Epithelial cell of proximal tubule (primary cell): ENCODE results near the gene ACTR8. TPM values are rescaled to one million over a fixed set of nuclear protein-coding genes. Genes with fewer than 3 reads are reported as not detected.

Experiments
- DNase-seq: peaks from one replicate; pipeline ENCODE4 v3.0.0-alpha.2; 2011; ENCODE audit warnings: low read depth
- H3K4me3 ChIP-seq: 2 replicates; pipeline ENCODE4 v1.5.1; 2011; ENCODE audit warnings: low read depth, mild to moderate bottlenecking, low read length
- total RNA-seq: library from RNA; depleted of rRNA; stranded (reverse); fragments of >200 nt; gene quantifications from 2 replicates; pipeline ENCODE4 v1.2.3, GENCODE V29; 2015
- TF ChIP-seq, protein P1 (sequence below): conservative IDR thresholded peaks from 2 replicates; pipeline ENCODE4 v1.5.1; 2012; ENCODE audit warnings: low read depth, mild to moderate bottlenecking, low read length

The ACTR8 gene
- total RNA-seq, 1 donor from 2014 or later = 23.2 TPM

DNA sequence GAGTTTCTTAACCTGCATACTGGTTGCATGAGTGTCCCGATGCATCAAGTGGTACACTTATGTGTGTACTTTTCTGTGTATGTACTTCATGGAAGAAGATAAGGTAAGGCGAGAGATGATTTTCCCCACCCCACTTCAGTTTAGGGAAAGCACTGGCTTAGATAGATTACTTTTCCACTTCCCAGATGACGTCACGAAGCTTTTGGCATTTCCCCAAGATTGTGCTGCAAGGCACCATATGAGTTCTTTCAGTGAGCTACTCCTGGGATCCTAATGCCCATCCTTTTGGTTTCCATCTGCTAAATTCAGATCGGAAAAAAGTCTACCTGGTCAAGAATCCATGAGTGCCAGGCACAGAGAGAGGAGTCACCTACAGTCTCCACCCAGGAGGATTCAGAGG lies 31.1 kb downstream of the ACTR8 start:
- TF ChIP-seq, protein P1, sequence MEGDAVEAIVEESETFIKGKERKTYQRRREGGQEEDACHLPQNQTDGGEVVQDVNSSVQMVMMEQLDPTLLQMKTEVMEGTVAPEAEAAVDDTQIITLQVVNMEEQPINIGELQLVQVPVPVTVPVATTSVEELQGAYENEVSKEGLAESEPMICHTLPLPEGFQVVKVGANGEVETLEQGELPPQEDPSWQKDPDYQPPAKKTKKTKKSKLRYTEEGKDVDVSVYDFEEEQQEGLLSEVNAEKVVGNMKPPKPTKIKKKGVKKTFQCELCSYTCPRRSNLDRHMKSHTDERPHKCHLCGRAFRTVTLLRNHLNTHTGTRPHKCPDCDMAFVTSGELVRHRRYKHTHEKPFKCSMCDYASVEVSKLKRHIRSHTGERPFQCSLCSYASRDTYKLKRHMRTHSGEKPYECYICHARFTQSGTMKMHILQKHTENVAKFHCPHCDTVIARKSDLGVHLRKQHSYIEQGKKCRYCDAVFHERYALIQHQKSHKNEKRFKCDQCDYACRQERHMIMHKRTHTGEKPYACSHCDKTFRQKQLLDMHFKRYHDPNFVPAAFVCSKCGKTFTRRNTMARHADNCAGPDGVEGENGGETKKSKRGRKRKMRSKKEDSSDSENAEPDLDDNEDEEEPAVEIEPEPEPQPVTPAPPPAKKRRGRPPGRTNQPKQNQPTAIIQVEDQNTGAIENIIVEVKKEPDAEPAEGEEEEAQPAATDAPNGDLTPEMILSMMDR = no peak
- no peak overlapping the region for H3K4me3 ChIP-seq
- DNase-seq = no peak

DNA sequence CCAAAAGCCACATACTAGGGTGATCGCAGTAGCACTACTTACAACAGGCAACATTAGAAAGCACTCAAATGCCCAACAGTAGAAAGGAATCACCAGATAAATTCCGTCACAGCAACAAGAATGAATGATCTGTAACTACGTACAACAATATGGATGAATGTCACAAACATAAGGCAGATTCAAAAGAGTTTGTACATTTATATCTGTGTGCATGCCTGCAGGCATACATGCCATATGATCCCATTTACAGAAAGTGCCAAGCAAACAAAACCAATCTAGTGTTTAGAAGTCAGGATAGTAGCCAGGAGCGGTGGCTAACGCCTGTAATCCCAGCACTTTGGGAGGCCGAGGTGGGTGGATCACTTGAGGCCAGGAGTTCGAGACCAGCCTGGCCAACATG lies 32.0 kb downstream of the ACTR8 start:
- no peak for DNase-seq
- no peak overlapping the region for H3K4me3 ChIP-seq
- TF ChIP-seq, protein P1 = no peak

DNA sequence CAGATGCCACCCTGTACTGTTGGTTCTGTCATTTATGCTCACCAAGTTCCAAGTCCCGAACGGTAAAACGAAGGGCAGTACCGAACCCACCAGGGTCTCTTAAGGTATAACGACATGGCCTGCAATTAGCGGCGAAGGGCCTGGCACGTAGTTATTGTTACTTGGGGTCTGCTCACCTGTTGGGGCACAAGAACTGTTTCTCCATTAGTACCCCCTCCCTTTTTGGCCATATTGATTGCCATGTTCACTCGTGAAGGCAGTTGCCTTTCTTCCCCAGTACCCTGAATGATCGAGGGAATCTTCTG lies 35.1 kb downstream of the ACTR8 start:
- H3K4me3 ChIP-seq = peak overlapping the region; percentile 68

DNA sequence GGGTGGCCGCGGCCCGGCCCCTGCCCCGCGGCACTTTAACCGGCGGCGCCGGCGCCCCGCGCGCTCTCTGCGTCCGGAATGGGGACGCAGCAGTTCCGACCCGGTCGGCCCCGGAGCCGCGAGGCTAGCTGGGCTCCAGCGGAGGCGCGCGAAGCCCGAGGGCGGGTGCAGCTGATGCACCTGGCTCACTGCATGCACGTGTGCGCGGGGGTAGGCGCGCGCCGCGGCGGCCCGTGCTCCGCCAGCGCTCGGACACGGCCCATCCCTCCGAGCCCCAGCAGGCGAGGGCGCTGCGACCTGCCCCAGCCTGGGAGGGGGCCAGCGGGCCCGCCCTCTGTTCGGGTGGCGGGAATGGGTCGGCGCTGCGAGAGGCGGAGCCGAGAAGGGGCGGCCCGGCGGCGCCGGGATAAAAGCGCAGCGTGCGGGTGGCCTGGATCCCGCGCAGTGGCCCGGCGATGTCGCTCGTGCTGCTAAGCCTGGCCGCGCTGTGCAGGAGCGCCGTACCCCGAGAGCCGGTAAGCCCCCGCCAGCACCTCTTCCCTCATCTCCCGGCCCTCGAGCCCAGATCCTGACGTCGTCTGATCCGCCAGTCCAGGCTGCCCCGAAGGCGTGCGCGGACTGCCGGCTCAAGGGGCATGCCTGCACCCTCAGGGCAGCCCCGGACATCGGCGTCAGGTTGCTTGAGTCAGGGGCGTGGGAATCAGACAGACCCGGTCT lies 35.7 kb downstream of the ACTR8 start, which contains the start of the genes CHDH and IL17RB:
Gene CHDH, minus strand, starts transcription at position 286 of the 717 bp plus-strand sequence. CDS start 22,411 bp downstream, outside the sequence.
Gene IL17RB, plus strand, starts transcription at position 435 of the 717 bp plus-strand sequence. Its CDS starts 21 bp downstream, at position 456.
- TF ChIP-seq, protein P1 = no peak
- H3K4me3 ChIP-seq = peak within 1 kb of the TSS; percentile 68
- DNase-seq = no peak

More for the DNA sequence above, 35.1 kb downstream of the ACTR8 start:
- no peak for DNase-seq
- TF ChIP-seq, protein P1 = no peak

DNA sequence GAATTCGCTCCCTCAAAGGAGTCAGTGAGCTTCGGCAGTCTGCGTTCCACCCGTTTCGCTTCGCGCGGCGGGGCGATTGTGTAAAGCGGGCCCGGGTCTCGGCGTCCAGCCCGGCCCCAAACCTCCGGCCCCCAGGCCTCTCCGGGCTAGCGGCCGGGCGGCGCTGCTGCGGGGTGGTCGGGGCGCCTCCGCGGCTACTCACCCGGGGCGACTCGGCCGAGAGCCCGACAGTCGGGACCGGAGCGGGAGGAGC lies 36.1 kb downstream of the ACTR8 start:
- no peak for DNase-seq
- peak overlapping the region; percentile 68 for H3K4me3 ChIP-seq
- TF ChIP-seq, protein P1 = no peak

DNA sequence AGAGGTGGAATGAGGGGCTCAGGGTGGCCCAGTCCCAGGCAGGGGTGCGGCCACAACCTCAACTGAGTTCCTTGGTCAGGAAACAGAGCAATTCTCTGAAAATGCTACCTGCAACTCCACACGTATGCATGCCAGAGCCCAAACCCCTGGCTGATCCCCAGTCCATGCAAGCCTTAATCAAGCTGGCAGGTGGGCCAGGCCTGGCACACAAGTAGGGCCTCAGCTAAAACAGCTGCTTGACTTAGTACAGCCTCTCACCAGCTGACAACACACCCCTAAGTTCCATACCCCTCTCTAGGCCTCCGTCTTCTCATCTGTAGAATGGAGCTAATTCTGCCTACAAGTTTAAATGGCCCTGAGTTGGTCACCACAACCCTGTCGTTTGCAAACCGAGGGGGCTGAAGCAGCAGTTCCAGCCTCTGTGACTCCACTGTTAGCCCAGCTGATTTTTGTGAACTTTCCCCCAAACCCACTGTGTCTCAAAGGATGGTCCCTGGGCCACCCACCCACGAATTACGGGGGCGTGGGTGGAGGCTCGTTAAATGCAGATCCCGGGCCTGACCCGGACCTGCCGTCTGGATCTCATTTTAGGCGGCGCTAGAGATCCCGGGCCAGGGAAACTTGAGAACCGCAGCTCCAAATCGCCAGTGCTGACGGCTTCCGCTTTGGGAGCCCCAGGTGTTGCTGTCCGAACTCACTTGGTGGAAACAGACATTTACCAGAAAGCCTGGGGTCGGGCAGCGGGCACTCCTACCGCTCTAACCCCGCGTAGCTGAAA lies 36.7 kb downstream of the ACTR8 start:
- TF ChIP-seq, protein P1 = peak; percentile 45
- DNase-seq = no peak
- H3K4me3 ChIP-seq = peak overlapping the region; percentile 68
